SK-N-SH (cell line): ENCODE results near the gene XG.

Source experiments
- GABPA ChIP-seq: IDR thresholded peaks from 2 replicates; pipeline ENCODE4 v1.4.0; 2012; ENCODE audit warnings: low read depth, mild to moderate bottlenecking
- GATA2 ChIP-seq: sonication (generic); formaldehyde crosslinking; IDR thresholded peaks from 2 replicates; pipeline ENCODE4 v1.5.0; 2020; ENCODE audit warnings: mild to moderate bottlenecking, missing genetic modification reagents
- RAD21 ChIP-seq: IDR thresholded peaks from 2 replicates; pipeline ENCODE4 v1.6.1; 2012; ENCODE audit warnings: mild to moderate bottlenecking, low read length
- RFX5 ChIP-seq: IDR thresholded peaks from 2 replicates; pipeline ENCODE4 v1.6.1; 2012; ENCODE audit warnings: mild to moderate bottlenecking, improper control_type of control experiment, low read length
- TCF12 ChIP-seq: IDR thresholded peaks from 2 replicates; pipeline ENCODE4 v1.4.0; 2012
- USF1 ChIP-seq: IDR thresholded peaks from 2 replicates; pipeline ENCODE4 v1.4.0; 2012; ENCODE audit warnings: low read depth, borderline replicate concordance
- YY1 ChIP-seq: IDR thresholded peaks from 2 replicates; pipeline ENCODE4 v1.4.0; 2012; ENCODE audit warnings: low read depth, mild to moderate bottlenecking
- TF ChIP-seq, protein P1 (sequence below): fragments of 200-600 bp; sonication (generic); IDR thresholded peaks from 2 replicates; pipeline ENCODE4 v1.6.1; 2017; ENCODE audit warnings: antibody characterized with exemption, mild to moderate bottlenecking, moderate library complexity

DNA sequence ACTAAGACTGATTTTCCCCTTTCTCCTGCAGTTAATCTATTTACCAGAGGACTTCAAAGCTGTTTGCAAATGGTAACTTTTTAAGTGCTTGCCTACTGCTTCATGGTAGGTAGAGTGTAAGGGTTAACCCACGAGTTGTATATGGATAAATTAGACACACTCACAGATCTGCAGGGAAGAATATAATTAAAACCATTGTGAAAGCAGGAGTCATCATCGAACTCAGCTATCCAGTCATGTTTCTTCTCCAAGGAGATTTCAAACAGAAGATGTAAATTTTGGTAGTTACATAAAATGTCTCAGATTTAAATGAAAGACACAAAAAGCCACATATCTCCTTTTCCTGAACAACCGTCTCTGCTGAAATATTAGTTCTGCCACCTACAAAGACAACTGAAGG lies 549 bp upstream of the XG start:
- TF ChIP-seq TCF12, result no peak
- TF ChIP-seq GABPA, result no peak
- TF ChIP-seq, protein P1, sequence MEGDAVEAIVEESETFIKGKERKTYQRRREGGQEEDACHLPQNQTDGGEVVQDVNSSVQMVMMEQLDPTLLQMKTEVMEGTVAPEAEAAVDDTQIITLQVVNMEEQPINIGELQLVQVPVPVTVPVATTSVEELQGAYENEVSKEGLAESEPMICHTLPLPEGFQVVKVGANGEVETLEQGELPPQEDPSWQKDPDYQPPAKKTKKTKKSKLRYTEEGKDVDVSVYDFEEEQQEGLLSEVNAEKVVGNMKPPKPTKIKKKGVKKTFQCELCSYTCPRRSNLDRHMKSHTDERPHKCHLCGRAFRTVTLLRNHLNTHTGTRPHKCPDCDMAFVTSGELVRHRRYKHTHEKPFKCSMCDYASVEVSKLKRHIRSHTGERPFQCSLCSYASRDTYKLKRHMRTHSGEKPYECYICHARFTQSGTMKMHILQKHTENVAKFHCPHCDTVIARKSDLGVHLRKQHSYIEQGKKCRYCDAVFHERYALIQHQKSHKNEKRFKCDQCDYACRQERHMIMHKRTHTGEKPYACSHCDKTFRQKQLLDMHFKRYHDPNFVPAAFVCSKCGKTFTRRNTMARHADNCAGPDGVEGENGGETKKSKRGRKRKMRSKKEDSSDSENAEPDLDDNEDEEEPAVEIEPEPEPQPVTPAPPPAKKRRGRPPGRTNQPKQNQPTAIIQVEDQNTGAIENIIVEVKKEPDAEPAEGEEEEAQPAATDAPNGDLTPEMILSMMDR, result no peak
- TF ChIP-seq RFX5, result no peak
- TF ChIP-seq USF1, result no peak
- TF ChIP-seq RAD21, result no peak
- no peak for TF ChIP-seq YY1
- no peak for TF ChIP-seq GATA2
